SK-N-SH treated with all-trans-retinoic acid at 6 μM for 48 hours (cell line): ENCODE results near the gene SYNJ1.

Source experiments
- ATAC-seq: fragments of 200-7000 bp; cut with Tn5 transposase; 3 replicates; pipeline ENCODE4 v1.9.1; 2020; ENCODE audit warnings: mild to moderate bottlenecking, moderate library complexity
- BACH2 ChIP-seq: fragments of 250-450 bp; sonication (Bioruptor Pico); IDR thresholded peaks from 2 replicates; pipeline ENCODE4 v1.9.0; 2021; ENCODE audit warnings: mild to moderate bottlenecking, borderline replicate concordance
- CSDC2 ChIP-seq: fragments of 250-450 bp; sonication (Bioruptor Pico); IDR thresholded peaks from 2 replicates; pipeline ENCODE4 v1.5.0; 2020; ENCODE audit warnings: mild to moderate bottlenecking, moderate library complexity
- ISL1 ChIP-seq: fragments of 250-450 bp; sonication (Bioruptor Pico); IDR thresholded peaks from 2 replicates; pipeline ENCODE4 v2.1.2; 2022; ENCODE audit warnings: mild to moderate bottlenecking, moderate library complexity
- PPARA ChIP-seq: fragments of 250-450 bp; sonication (Bioruptor Pico); IDR thresholded peaks from 2 replicates; pipeline ENCODE4 v1.5.0; 2020; ENCODE audit warnings: mild to moderate bottlenecking, borderline replicate concordance
- RARB ChIP-seq: fragments of 250-450 bp; sonication (Bioruptor Pico); IDR thresholded peaks from 2 replicates; pipeline ENCODE4 v1.8.0; 2021; ENCODE audit warnings: mild to moderate bottlenecking, moderate library complexity
- TCF4 ChIP-seq: fragments of 250-450 bp; sonication (Bioruptor Pico); IDR thresholded peaks from 2 replicates; pipeline ENCODE4 v1.8.0; 2021; ENCODE audit warnings: mild to moderate bottlenecking, moderate library complexity, borderline replicate concordance
- ZC3H10 ChIP-seq: fragments of 250-450 bp; sonication (Bioruptor Pico); IDR thresholded peaks from 2 replicates; pipeline ENCODE4 v1.5.1; 2021; ENCODE audit warnings: mild to moderate bottlenecking, moderate library complexity
- ZFP3 ChIP-seq: fragments of 250-450 bp; sonication (Bioruptor Pico); IDR thresholded peaks from 2 replicates; pipeline ENCODE4 v1.5.0; 2020; ENCODE audit warnings: mild to moderate bottlenecking, moderate library complexity
- ZFP30 ChIP-seq: fragments of 450-650 bp; formaldehyde crosslinking; IDR thresholded peaks from 2 replicates; pipeline ENCODE4 v1.5.0; 2022; ENCODE audit warnings: mild to moderate bottlenecking, moderate library complexity
- ZNF70 ChIP-seq: fragments of 450-650 bp; formaldehyde crosslinking; IDR thresholded peaks from 2 replicates; pipeline ENCODE4 v1.5.0; 2020; ENCODE audit warnings: mild to moderate bottlenecking, moderate library complexity
- TF ChIP-seq, protein P1 (sequence below): fragments of 250-450 bp; sonication (Bioruptor Pico); IDR thresholded peaks from 2 replicates; pipeline ENCODE4 v1.5.0; 2020; ENCODE audit warnings: mild to moderate bottlenecking, moderate library complexity
- TF ChIP-seq, protein P2 (sequence below): fragments of 250-450 bp; sonication (Bioruptor Pico); IDR thresholded peaks from 2 replicates; pipeline ENCODE4 v1.8.0; 2020; ENCODE audit warnings: mild to moderate bottlenecking, moderate library complexity, borderline replicate concordance
- TF ChIP-seq, protein P3 (sequence below): fragments of 250-450 bp; sonication (Bioruptor Pico); IDR thresholded peaks from 2 replicates; pipeline ENCODE4 v1.8.0; 2021; ENCODE audit warnings: low read depth, mild to moderate bottlenecking, moderate library complexity, borderline replicate concordance

Gene SYNJ1

DNA sequence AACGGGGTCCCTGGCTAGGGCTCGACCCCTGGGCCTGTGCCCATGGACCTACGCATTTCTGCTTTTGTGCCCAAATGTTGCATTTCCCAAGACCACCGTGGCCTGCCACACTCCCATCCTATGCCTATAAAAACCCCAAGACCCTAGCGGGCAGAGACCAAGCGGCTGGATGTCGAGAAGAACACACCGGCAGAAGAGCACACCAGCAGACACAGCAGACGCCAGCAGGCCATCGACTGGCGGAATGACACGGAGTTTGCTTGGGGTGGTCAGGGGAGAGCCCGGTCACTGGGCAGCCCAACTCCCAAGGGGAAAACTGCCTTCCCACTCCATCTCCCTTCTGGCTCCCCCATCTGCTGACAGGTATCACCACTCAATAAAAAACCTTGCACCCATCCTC, 146.9 kb downstream of the SYNJ1 start:
- TF ChIP-seq CSDC2 (CRISPR knock-in tag) (no peak), ZC3H10 (CRISPR knock-in tag) (no peak), BACH2 (CRISPR knock-in tag) (no peak), ZFP30 (CRISPR knock-in tag) (no peak), ZNF70 (CRISPR knock-in tag) (no peak), ISL1 (CRISPR knock-in tag) (no peak), PPARA (CRISPR knock-in tag) (no peak), ZFP3 (CRISPR knock-in tag) (no peak), TCF4 (CRISPR knock-in tag) (no peak), RARB (CRISPR knock-in tag) (no peak)
- TF ChIP-seq, protein P1, sequence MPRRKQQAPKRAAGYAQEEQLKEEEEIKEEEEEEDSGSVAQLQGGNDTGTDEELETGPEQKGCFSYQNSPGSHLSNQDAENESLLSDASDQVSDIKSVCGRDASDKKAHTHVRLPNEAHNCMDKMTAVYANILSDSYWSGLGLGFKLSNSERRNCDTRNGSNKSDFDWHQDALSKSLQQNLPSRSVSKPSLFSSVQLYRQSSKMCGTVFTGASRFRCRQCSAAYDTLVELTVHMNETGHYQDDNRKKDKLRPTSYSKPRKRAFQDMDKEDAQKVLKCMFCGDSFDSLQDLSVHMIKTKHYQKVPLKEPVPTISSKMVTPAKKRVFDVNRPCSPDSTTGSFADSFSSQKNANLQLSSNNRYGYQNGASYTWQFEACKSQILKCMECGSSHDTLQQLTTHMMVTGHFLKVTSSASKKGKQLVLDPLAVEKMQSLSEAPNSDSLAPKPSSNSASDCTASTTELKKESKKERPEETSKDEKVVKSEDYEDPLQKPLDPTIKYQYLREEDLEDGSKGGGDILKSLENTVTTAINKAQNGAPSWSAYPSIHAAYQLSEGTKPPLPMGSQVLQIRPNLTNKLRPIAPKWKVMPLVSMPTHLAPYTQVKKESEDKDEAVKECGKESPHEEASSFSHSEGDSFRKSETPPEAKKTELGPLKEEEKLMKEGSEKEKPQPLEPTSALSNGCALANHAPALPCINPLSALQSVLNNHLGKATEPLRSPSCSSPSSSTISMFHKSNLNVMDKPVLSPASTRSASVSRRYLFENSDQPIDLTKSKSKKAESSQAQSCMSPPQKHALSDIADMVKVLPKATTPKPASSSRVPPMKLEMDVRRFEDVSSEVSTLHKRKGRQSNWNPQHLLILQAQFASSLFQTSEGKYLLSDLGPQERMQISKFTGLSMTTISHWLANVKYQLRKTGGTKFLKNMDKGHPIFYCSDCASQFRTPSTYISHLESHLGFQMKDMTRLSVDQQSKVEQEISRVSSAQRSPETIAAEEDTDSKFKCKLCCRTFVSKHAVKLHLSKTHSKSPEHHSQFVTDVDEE (CRISPR knock-in tag) = no peak
- TF ChIP-seq, protein P2, sequence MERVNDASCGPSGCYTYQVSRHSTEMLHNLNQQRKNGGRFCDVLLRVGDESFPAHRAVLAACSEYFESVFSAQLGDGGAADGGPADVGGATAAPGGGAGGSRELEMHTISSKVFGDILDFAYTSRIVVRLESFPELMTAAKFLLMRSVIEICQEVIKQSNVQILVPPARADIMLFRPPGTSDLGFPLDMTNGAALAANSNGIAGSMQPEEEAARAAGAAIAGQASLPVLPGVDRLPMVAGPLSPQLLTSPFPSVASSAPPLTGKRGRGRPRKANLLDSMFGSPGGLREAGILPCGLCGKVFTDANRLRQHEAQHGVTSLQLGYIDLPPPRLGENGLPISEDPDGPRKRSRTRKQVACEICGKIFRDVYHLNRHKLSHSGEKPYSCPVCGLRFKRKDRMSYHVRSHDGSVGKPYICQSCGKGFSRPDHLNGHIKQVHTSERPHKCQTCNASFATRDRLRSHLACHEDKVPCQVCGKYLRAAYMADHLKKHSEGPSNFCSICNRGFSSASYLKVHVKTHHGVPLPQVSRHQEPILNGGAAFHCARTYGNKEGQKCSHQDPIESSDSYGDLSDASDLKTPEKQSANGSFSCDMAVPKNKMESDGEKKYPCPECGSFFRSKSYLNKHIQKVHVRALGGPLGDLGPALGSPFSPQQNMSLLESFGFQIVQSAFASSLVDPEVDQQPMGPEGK = no peak
- TF ChIP-seq, protein P3, sequence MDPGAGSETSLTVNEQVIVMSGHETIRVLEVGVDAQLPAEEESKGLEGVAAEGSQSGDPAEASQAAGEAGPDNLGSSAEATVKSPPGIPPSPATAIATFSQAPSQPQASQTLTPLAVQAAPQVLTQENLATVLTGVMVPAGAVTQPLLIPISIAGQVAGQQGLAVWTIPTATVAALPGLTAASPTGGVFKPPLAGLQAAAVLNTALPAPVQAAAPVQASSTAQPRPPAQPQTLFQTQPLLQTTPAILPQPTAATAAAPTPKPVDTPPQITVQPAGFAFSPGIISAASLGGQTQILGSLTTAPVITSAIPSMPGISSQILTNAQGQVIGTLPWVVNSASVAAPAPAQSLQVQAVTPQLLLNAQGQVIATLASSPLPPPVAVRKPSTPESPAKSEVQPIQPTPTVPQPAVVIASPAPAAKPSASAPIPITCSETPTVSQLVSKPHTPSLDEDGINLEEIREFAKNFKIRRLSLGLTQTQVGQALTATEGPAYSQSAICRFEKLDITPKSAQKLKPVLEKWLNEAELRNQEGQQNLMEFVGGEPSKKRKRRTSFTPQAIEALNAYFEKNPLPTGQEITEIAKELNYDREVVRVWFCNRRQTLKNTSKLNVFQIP = no peak
- ATAC-seq = no peak
